ENCODE results near the gene CPSF3.

DNA sequence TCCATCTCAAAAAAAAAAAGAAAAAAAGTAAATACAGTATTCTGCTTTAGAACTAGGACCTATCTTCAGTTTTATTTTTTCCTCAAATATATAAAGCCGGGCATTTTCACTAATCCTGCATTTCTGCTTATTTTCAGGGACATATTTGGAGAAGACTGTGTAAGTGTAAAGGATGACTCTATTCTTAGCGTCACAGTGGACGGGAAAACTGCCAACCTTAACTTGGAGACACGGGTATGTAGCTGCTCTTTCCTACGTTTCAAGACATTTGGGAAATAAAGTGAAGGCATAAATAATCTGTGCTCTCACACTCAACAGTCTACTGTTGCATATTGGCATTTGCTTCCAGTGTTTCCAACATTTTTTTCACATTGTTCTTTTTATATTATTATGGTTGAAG, 47.8 kb downstream of the CPSF3 start:
- TF ChIP-seq, protein P1, sequence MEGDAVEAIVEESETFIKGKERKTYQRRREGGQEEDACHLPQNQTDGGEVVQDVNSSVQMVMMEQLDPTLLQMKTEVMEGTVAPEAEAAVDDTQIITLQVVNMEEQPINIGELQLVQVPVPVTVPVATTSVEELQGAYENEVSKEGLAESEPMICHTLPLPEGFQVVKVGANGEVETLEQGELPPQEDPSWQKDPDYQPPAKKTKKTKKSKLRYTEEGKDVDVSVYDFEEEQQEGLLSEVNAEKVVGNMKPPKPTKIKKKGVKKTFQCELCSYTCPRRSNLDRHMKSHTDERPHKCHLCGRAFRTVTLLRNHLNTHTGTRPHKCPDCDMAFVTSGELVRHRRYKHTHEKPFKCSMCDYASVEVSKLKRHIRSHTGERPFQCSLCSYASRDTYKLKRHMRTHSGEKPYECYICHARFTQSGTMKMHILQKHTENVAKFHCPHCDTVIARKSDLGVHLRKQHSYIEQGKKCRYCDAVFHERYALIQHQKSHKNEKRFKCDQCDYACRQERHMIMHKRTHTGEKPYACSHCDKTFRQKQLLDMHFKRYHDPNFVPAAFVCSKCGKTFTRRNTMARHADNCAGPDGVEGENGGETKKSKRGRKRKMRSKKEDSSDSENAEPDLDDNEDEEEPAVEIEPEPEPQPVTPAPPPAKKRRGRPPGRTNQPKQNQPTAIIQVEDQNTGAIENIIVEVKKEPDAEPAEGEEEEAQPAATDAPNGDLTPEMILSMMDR (conservative IDR thresholded peaks at IDR 0.05) = no peak
- no peak for TF ChIP-seq EZH2 (IDR thresholded peaks at IDR 0.05; ENCODE audit: low read depth)
